HepG2 (cell line): ENCODE measurements around the gene FAM50A. TPM values are rescaled to one million over a fixed set of nuclear protein-coding genes. Genes with fewer than 3 reads are reported as not detected.

Experiments used
- AKAP8 ChIP-seq: sonication (generic); formaldehyde crosslinking; IDR thresholded peaks from 2 replicates; pipeline ENCODE4 v1.5.1; 2020; ENCODE audit warnings: mild to moderate bottlenecking, missing genetic modification reagents
- DRAP1 ChIP-seq: IDR thresholded peaks from 2 replicates; pipeline ENCODE4 v1.6.1; 2016; ENCODE audit warnings: missing genetic modification reagents, missing compliant biosample characterization
- ERF ChIP-seq: IDR thresholded peaks from 2 replicates; pipeline ENCODE4 v1.6.1; 2018; ENCODE audit warnings: missing biosample characterization, missing genetic modification reagents
- IRF9 ChIP-seq: sonication (generic); formaldehyde crosslinking; IDR thresholded peaks from 2 replicates; pipeline ENCODE4 v1.8.0; 2022; ENCODE audit warnings: missing genetic modification reagents, mild to moderate bottlenecking, borderline replicate concordance
- JUNB ChIP-seq: sonication (generic); formaldehyde crosslinking; IDR thresholded peaks from 2 replicates; pipeline ENCODE4 v1.8.0; 2022; ENCODE audit warnings: missing genetic modification reagents, mild to moderate bottlenecking, borderline replicate concordance
- KAT8 ChIP-seq: IDR thresholded peaks from 2 replicates; pipeline ENCODE4 v1.6.1; 2016; ENCODE audit warnings: missing genetic modification reagents, missing compliant biosample characterization
- KLF16 ChIP-seq, 2 experiments: sonication (generic) in 1 of 2; formaldehyde crosslinking in 1 of 2; IDR thresholded peaks; 2 replicates each; pipeline versions ENCODE4 v1.6.1 to v1.8.0; 2016 to 2023; ENCODE audit warnings: missing genetic modification reagents in 2 of 2, missing compliant biosample characterization in 1 of 2
- MBD4 ChIP-seq: IDR thresholded peaks from 2 replicates; pipeline ENCODE4 v1.6.1; 2012; ENCODE audit warnings: low read length, inconsistent platforms, borderline replicate concordance
- NKX3-1 ChIP-seq: sonication (generic); formaldehyde crosslinking; IDR thresholded peaks from 2 replicates; pipeline ENCODE4 v1.5.0; 2020; ENCODE audit warnings: missing genetic modification reagents
- NR2C2 ChIP-seq: sonication (generic); formaldehyde crosslinking; IDR thresholded peaks from 2 replicates; pipeline ENCODE4 v1.4.0; 2020; ENCODE audit warnings: missing genetic modification reagents, mild to moderate bottlenecking, moderate library complexity, borderline replicate concordance
- PHF8 ChIP-seq: sonication (generic); formaldehyde crosslinking; IDR thresholded peaks from 2 replicates; pipeline ENCODE4 v1.5.0; 2020; ENCODE audit warnings: missing genetic modification reagents
- POGK ChIP-seq: sonication (generic); formaldehyde crosslinking; conservative IDR thresholded peaks from 2 replicates; pipeline ENCODE4 v1.8.0; 2022; ENCODE audit warnings: mild to moderate bottlenecking, moderate library complexity, missing genetic modification reagents
- RXRA ChIP-seq: sonication (generic); formaldehyde crosslinking; IDR thresholded peaks from 2 replicates; pipeline ENCODE4 v1.5.1; 2020; ENCODE audit warnings: missing genetic modification reagents
- STAT5B ChIP-seq: sonication (generic); formaldehyde crosslinking; IDR thresholded peaks from 2 replicates; pipeline ENCODE4 v1.4.0; 2020; ENCODE audit warnings: missing genetic modification reagents
- ZFP91 ChIP-seq: sonication (generic); formaldehyde crosslinking; IDR thresholded peaks from 2 replicates; pipeline ENCODE4 v1.9.0; 2022; ENCODE audit warnings: missing genetic modification reagents, mild to moderate bottlenecking, borderline replicate concordance
- ZFX ChIP-seq: sonication (generic); formaldehyde crosslinking; IDR thresholded peaks from 2 replicates; pipeline ENCODE4 v1.4.0; 2020; ENCODE audit warnings: mild to moderate bottlenecking, low read depth, missing genetic modification reagents, moderate library complexity
- ZNF230 ChIP-seq: sonication (generic); formaldehyde crosslinking; IDR thresholded peaks from 2 replicates; pipeline ENCODE4 v1.4.0; 2020; ENCODE audit warnings: mild to moderate bottlenecking, missing genetic modification reagents
- ZNF501 ChIP-seq: sonication (generic); formaldehyde crosslinking; IDR thresholded peaks from 2 replicates; pipeline ENCODE4 v1.5.1; 2020; ENCODE audit warnings: mild to moderate bottlenecking, moderate library complexity, missing genetic modification reagents
- ZNF841 ChIP-seq: sonication (generic); formaldehyde crosslinking; IDR thresholded peaks from 2 replicates; pipeline ENCODE4 v1.8.1; 2023; ENCODE audit warnings: missing genetic modification reagents, borderline replicate concordance
- ZSCAN25 ChIP-seq: sonication (generic); formaldehyde crosslinking; IDR thresholded peaks from 2 replicates; pipeline ENCODE4 v1.8.0; 2022; ENCODE audit warnings: mild to moderate bottlenecking, missing genetic modification reagents
- polyA plus RNA-seq, 8 experiments: library from polyadenylated mRNA; depleted of rRNA in 3 of 8; stranded (reverse) in 7 of 8; unstranded in 1 of 8; fragments of >200 nt; fragmentation: Illumina TruSeq in 4 of 8; extraction: Trizol in 4 of 8; gene quantifications; 2 replicates each; pipeline versions ENCODE4 v1.2.1 to v1.2.3, GENCODE V29; 2011 to 2016; ENCODE audit warnings: low read depth in 4 of 8, missing spikeins in 1 of 8, mixed read lengths in 1 of 8; ENCODE audit not compliant: insufficient read depth in 1 of 8
- total RNA-seq, 5 experiments: library from RNA; depleted of rRNA; stranded (reverse); fragments of >200 nt; fragmentation: Illumina TruSeq; extraction: Trizol; gene quantifications; 2 replicates each; pipeline ENCODE4 v1.2.3, GENCODE V29; 2016; ENCODE audit warnings: low read depth in 1 of 5
- TF ChIP-seq, protein P1 (sequence below): sonication (generic); formaldehyde crosslinking; conservative IDR thresholded peaks from 2 replicates; pipeline ENCODE4 v1.8.1; 2023; ENCODE audit warnings: missing genetic modification reagents
- TF ChIP-seq, protein P2 (sequence below): sonication (generic); formaldehyde crosslinking; IDR thresholded peaks from 2 replicates; pipeline ENCODE4 v1.4.0; 2020; ENCODE audit warnings: missing genetic modification reagents

FAM50A gene
- total and polyA plus RNA-seq, 2 of the 13 experiments (the other 11 are each of a cell fraction or from before 2014, with no cell fraction given): 30.7 to 40.7 TPM

DNA sequence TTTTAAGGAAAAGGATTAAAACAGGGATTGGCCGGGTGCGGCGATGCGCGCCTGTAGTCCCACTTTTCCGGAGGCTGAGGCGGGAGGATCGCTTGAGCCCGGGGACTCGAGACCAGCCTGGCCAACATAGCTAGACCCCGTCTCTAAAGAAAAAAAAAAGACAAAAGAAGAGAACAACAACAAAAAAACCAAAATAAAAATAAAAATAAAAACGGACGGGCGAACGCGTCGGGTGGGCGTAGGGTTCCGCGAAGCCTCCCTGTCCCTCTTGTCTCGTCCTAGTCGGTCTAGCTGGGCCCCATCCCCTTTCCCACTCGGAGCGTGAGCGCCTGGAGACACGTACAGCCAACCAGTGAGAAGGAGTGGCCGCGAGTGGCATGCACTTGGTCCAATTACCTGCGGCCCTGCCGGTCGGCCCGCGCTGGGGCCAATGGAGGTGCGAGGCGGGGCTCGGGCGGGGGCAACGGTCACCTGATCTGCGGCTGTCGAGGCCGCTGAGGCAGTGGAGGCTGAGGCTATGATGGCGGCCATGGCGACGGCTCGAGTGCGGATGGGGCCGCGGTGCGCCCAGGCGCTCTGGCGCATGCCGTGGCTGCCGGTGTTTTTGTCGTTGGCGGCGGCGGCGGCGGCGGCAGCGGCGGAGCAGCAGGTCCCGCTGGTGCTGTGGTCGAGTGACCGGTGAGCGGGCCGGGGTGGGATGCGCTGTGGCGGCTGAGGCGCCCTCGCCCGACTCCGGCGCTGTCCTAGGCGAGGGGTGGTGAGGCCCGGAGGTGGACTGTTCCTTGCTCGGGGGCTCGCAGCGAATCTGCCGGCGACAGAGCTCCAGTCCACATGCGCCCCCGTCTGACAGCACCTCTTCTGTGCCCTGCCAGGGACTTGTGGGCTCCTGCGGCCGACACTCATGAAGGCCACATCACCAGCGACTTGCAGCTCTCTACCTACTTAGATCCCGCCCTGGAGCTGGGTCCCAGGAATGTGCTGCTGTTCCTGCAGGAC lies 15.5 kb upstream of the FAM50A start, which contains the start of gene ATP6AP1 (continued):
- TF ChIP-seq ZFP91 (CRISPR knock-in tag): peak; percentile 61; the same call in 1 of the 2 replicates
- TF ChIP-seq POGK (CRISPR knock-in tag): peak; percentile 49; the same call in 1 of the 2 replicates
- TF ChIP-seq IRF9: no peak
- TF ChIP-seq RXRA: peak; percentile 29; the same call in 1 of the 2 replicates
- TF ChIP-seq ZFX (CRISPR knock-in tag): peak; percentile 81
- TF ChIP-seq STAT5B: no peak
- no peak for TF ChIP-seq ZSCAN25
- TF ChIP-seq ERF: peak; percentile 44; the same call in 1 of the 2 replicates
- TF ChIP-seq, protein P1, sequence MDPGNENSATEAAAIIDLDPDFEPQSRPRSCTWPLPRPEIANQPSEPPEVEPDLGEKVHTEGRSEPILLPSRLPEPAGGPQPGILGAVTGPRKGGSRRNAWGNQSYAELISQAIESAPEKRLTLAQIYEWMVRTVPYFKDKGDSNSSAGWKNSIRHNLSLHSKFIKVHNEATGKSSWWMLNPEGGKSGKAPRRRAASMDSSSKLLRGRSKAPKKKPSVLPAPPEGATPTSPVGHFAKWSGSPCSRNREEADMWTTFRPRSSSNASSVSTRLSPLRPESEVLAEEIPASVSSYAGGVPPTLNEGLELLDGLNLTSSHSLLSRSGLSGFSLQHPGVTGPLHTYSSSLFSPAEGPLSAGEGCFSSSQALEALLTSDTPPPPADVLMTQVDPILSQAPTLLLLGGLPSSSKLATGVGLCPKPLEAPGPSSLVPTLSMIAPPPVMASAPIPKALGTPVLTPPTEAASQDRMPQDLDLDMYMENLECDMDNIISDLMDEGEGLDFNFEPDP: no peak
- TF ChIP-seq ZNF501 (CRISPR knock-in tag): peak; percentile 16; the same call in 1 of the 2 replicates
- TF ChIP-seq AKAP8: no peak; the same call in 1 of the 2 replicates
- no peak; the same call in 1 of the 2 replicates for TF ChIP-seq ZNF230
- TF ChIP-seq KAT8 (CRISPR knock-in tag): peak; percentile 42; the same call in 1 of the 2 replicates
- peak; percentile 46; the same call in 1 of the 2 replicates for TF ChIP-seq NR2C2 (CRISPR knock-in tag)
- peak; percentile 65 for TF ChIP-seq DRAP1 (CRISPR knock-in tag)
- TF ChIP-seq JUNB: no peak
- peak in 1 of 2 experiments; percentile 36; a peak in 1 of 4 replicates for TF ChIP-seq KLF16 (CRISPR knock-in tag; IDR thresholded peaks at IDR 0.05)
- TF ChIP-seq MBD4: no peak
- no peak for TF ChIP-seq ZNF841
- TF ChIP-seq PHF8 (CRISPR knock-in tag): peak; percentile 65
- TF ChIP-seq, protein P2, sequence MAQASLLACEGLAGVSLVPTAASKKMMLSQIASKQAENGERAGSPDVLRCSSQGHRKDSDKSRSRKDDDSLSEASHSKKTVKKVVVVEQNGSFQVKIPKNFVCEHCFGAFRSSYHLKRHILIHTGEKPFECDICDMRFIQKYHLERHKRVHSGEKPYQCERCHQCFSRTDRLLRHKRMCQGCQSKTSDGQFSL: no peak
- peak; percentile 44; the same call in 1 of the 2 replicates for TF ChIP-seq NKX3-1 (CRISPR knock-in tag)
